HG02943 (cell line): ENCODE measurements around the gene RESP18.
A peak's percentile ranks its signal among the peaks of the same experiment; 100 is the strongest.

Experiments
- ATAC-seq: cut with Tn5 transposase; IDR thresholded peaks from one replicate; pipeline ENCODE4 v1.9.1; 2021; ENCODE audit warnings: mild to moderate bottlenecking, low read depth, moderate library complexity; ENCODE audit not compliant: unreplicated experiment

RESP18 gene

DNA sequence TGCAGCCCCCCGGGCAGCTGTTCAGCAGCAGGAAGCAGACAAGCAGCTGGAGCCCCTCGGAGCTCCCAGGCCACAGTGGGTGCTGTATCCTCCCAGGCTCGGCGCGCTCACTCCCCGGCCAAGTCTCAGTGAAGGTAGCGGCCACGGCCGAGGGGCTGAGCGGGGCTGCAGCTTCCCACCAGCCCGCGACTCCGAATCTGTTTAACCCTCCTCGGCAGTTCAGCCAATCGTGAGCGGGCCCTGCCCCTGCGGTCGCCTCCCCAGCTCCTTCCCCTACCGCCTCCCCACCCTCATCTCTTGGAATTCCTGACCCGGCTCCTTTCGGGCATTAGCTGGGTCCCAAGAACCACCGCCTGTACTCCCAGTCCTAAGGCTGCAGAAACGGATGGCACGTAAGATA is at the start of gene RESP18:
Gene RESP18, minus strand, starts transcription at position 203 of the 400 bp plus-strand sequence.
- ATAC-seq = no peak

DNA sequence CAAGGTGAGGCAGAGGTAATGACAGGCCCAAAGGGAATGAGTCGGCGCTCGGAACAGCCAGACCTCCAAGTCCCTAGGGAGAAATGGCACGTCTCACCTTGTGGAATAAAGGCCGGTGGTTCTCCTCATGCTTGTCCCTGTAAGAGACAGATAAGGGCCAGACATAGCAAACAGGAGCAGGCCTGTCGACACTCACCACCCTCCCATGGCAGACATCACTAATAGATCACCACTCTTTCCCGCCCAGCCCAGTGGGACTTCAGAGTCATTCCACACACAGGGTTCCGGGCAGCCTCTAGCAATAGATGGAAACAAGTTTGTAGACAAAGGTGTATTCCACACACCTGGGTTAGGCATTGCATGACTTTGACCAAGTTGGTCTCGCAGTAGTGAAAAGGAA is 48.9 kb upstream of the RESP18 start:
- no peak for ATAC-seq

DNA sequence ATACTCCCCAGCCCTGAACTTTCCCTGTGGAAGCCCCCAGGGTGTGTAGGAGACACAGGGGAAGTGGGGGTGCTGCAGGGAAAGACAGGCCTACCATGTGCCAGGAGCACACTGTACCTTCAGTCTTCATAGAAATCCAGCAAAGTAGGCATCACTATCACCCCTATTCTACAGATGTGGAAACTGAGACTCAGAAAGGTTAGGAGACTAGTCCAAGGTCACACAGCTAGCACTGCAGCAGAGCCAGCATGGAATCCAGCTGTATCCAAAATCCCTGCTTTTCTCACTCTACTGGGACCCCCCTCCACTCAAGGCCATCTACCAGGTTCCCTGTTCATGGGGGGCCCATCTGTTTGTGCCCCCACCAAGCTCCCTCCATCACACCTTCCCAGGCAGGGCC is 48.4 kb upstream of the RESP18 start:
- no peak for ATAC-seq

DNA sequence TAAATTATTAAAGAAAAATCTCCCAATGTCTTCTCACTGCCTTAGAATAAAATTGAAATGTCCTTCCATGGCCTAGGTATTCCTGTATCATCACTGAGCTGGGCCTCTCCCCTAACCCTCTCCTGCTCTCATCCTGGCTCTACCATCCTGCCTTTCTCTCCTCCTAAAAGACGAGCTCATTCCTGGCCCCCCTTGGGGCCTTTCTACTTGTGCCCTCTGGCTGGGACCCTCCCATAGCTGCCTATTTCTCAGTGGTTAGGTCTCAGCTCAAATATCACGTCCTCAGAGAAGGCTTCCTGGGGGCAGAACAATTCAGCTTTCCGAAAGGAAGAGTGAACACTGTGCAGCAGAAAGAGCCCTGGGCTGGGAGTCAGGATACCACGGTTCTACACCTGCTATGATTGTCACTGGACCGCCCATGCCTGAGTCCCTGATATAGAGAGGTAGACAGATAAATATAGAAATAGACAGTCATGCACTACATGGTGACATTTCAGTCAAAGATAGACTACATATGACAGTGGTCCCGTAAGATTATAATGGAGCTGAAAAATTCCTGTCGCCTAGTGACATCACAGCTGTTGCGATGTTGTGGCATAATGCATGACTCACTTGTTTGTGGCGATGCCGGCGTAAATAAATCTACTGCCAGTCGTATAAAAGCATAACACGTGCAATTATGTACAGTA is 45.8 kb upstream of the RESP18 start:
- ATAC-seq = no peak

DNA sequence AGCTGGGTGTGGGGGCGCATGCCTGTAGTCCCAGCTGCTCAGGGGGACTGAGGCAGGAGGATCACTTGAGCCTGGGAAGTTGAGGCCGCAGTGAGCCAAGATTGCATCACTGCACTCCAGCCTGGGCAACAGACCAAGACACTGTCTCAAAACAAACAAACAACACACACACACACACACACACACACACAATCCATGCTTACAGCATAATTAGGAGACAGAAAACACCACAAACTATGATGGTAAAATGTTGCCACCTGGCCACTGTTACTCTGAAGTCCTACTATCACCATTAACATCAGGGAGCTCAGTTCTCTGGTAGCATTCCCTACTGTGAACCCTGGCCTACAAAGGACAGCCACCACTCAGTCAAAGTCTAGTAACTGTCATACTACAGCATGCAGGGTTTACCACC is 36.9 kb upstream of the RESP18 start:
- no peak for ATAC-seq

DNA sequence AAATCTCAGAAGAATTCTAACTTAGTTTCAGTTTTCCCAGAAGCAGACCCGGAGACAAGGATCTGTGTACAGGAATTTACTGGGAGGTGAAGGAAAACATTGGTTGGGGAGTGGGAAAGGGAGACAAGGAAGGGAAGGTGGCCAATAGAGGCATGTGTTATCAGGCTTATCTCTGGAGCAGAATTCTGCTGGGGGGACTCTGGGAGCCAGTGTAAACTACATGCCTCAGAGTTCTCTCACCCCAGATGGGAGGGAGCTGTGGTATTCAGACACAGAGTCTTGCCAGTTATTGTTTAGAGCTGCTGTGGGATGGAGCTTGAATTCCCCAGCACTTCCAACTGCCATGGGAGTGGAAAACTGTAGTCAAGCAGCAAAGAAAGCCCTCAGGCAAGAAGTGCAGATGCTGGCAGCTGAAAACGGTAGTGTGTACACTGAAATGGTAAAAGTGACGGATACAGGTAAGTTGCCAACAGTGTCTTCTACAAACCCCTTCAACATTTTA is 36.2 kb upstream of the RESP18 start:
- no peak for ATAC-seq

DNA sequence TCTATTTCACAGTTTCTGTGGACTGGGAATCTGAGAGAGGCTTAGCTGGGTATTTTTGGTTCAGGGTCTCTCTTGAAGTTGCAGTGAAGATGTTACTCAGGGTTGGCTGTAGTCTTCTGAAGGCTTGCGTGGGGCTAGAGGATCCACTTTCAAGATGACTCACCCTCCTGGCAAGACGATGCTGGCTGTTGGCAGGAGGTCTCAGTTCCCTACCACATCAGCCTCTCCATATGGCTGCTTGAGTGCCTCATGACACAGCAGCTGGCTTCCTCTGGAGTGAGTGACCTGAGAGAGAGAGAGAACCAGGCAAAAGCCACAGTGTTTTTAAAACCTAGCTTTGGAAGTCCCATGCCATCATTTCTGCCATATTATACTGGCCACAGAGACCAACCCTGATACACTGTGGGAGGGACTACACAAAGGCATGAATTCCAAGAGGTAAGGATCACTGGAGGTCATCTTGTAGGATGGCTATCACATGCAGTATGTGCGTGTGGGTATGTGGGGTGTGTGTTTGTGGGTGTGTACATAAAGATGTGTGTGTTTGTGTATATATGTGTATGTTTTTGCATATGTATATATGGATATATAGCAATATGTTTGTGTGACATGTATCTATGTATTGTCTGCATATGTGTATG is 30.1 kb upstream of the RESP18 start:
- ATAC-seq = peak; percentile 65

DNA sequence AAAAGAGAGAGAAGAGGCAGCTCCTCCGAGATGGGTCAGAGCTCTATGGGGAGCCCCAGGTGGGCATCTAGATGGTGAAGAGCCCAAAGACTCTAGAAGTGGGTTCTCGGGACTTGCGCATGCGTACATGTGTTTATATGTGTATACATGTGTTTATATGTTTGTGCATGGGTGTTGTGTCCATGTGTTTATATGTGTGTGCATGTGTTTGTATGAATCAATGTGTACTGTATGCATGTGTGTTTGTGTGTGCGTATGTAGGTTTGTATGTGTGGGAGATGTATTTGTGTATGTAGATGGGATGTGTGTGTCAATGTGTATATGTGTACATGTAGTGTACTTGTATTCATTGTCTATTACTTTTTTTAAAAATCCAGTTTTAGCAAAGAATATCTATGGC is 29.5 kb upstream of the RESP18 start:
- ATAC-seq = no peak

DNA sequence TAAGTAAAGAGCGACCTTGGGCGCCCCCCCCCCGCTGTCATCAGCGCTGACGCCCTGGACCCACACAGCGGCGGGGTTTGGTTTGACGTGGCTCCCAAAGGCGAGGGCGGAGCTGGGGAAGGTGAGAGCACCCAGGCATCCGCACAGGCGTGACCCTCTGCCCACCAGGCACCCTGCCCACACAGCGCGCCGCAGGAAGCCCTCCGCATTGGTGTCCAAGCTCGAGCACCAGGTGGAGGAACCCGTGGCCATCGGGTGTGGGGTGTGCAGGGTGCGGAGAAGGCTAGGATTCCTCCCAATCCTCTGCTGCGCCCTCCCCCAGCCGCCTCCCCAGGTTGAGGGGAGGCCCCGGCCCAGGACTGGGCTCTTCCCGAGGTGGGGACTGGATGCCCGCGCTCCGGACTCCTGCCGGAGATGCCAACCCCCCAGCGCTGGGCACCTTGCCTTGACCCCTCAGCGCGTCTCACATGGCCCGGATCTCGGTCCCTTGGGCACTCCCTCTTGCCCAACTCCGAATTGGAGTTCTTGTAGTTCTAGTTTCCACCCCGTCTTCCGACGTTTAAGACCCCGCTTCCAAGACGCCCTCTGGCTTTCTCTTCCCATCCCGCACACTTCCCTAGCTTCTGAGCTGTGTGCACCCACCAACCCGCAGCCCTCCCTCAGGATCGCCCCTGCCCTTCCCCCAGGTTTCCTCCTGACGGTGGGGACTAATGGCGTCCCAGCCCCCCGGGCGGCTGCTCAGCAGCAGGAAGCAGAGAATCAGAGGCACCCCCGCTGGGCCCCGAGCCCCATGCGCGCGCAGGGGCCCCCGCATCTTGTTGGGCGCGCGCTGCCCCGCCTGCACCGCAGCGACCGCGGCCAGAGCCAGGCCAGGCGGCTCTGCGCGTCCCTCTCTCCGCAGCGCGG is 25.9 kb upstream of the RESP18 start:
- no peak for ATAC-seq

DNA sequence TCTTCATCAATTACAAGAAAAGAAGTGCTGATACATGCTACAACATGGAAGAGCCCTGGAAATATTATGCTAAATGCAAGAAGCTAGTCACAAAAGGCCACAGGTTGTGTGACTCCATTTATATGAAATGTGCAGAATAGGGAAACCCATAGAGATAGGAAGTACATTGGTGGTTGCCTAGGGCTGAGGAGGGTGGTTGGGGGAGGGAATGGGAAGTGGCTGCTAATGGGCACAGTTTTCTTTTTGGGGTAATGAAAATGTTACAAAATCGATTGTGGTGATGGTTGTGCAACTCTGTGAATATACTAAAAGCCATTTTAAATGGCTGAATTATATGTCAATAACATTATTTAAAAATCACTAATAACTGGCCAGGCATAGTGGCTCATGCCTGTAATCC is 24.3 kb upstream of the RESP18 start:
- ATAC-seq = no peak

DNA sequence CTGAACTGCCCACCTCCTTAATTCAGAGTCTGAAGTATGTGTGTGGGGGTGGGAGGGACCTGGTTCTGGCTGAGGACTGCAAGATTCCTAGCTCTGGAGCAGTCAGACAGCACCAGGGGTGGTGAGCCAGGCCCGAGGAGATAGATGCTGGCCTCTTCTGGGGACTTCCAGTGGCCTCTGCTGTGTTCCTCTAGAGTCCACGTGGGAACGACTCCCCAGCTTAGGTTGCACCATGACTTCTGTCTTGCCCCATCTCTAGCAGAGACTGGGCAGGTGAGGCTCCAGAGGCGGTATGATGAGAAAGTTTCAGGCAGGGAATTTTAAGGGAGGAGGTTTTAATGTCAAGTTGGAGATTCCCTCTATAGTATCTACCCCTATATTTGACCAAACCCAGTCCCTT is 22.0 kb upstream of the RESP18 start:
- ATAC-seq = no peak

DNA sequence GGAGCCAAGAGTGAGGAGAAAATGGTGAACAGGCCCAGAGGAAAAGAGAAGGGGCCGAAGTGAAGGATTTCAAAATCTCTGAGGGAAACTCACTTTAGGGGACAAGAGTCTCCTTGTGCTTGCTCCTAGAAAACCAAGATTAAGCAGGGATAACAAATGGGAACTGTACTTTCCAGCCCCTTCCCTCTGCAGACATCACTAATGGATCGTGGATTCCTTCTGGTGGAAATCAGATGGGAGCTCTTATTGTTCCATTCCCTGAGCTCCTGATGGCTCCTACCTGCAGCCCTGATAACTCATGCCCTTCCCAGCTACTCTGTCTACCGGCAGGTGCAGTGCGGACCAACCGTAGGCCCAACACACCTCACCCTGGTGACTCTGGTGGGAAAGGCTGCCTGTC is 20.6 kb upstream of the RESP18 start:
- no peak for ATAC-seq

DNA sequence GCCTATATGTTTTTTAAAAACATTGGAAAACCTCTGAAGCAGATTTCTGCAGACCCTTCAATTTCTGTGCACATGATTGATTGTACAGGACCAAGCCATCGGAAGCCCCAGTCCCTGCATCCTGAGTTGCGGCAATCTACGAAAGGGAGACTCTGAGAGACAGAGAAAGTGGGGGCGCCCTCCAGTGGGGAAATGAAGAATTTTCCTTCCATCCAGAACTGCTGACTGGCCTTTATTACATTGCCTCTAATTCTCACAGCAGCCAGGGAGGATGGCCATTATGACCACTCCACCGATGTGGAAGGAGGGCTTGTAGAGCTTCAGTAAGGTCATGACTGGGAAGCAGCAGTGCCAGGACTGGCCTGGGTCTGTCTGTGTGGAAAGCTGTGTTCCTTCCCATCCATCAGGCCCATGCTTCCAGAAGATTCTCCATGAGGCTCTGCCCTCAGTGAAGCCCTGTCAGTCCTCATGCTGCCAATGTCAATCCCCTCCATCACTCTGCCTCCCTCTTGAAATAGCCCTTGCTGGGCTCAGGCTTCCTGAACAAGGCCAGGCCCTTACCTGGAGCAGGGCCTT is 20.0 kb upstream of the RESP18 start:
- ATAC-seq = no peak

DNA sequence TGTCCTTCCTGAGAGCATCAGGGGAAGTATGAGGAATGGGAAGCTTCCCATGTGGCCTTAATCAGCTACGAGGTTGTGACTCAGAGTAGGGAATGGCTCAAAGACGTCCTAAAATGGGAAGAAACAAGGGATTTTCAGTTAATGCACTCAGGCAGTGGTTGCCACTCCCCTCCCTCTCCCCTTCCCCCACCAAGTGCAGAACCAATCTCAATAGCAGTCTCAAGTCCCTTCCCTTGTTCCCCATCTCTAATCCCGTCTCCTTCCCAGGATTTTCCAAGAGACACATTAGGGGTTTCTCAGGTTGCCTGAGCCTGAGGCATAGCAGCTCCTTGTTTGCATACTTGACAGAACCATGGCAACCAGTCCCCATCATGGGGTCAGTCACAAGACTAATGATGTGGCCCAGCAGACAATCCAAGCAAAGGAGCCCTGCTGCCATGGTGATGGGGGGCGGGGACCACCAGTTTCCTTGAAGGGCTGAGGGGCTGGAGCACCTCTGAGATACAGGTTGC is 18.2 kb upstream of the RESP18 start:
- ATAC-seq = no peak

DNA sequence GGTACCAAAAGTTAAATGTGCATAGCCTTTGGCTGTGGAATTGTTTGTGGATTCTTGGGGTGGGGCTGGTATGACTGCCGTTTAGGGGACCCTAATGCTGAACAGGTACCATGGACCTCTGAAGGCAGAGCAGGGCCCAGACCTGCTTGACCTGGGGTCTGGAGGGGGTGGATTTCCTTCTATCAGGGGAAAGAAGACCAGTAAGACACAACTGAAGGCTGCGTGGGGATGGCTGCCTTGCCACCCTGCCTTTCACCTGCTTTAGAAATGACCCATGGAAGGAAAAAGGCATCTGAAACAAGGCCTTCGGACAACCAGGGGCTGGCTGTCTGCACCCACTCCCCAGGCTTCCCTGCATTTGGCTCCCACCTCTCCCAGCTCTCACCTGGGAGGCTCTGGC is 17.7 kb upstream of the RESP18 start:
- no peak for ATAC-seq

DNA sequence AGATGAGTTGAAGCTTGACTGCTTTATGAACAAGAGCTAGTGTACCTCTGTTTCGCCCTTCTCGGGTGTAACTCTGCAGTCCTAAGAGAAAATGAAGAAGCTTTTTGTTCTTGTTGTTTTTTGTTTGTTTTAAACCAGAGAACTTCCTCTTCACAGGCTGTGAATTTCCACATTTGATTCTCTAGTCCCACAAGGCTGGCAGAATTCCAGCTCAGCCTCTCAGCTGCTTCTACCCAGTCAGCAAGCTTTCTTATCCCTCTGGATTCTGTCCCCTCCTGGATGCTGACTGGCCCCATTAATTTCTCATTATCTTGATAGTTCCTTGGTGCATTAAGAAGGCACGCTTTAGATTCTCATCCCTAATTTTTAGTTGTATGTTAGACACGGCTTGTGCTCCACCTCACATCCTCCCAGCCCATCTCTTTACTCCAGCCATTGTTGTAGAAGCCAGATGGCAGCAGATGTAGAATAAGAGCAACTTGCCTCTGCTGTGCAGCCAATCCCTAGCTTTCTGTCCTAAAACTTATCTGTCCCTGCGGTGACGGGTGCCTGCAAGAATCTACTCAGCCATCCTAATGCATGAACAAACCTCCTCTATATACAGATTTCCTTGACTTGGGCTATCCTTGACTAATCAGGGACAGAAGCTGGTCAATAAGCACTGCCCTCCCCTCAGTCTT is 12.3 kb upstream of the RESP18 start:
- ATAC-seq = no peak

DNA sequence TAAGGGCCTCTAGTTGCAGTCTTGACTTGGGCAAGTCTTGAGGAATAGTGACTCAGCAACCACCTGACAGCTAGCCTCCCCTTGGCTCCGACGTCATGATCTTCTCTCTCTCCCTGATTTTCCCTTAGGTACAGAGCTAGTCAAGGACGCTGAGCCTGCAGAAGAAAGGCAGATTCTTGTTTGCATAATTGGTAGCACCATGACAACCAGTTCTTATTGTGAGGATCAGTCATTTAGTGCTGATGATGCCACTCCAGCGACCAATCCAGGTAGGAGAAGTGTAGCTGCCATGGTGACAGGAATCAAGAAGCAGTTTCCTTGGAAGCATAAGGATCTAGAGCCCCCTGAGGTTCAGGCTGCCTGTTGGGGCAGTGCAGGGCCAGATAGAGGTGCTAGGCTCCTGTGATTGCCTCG is 2.8 kb upstream of the RESP18 start:
- ATAC-seq = no peak

DNA sequence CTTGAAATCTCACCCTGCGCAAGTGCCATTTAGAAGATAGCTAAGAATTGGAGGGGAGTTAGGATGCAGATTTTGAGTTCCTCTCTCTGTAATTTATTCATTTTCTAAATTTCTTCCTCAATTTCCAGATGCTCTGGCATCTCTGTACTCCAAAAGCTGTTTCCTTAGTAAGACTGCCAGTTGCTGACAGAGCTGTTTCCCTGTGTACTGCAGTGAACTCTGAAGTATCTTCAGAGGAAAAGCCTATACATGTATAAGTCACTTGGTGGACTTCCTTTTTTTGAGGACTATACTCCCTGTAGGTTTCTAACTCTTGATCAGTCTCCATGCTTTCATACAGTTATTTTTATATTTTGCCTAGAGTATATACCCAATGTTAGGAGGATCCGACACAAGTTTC is 1.5 kb upstream of the RESP18 start:
- no peak for ATAC-seq

DNA sequence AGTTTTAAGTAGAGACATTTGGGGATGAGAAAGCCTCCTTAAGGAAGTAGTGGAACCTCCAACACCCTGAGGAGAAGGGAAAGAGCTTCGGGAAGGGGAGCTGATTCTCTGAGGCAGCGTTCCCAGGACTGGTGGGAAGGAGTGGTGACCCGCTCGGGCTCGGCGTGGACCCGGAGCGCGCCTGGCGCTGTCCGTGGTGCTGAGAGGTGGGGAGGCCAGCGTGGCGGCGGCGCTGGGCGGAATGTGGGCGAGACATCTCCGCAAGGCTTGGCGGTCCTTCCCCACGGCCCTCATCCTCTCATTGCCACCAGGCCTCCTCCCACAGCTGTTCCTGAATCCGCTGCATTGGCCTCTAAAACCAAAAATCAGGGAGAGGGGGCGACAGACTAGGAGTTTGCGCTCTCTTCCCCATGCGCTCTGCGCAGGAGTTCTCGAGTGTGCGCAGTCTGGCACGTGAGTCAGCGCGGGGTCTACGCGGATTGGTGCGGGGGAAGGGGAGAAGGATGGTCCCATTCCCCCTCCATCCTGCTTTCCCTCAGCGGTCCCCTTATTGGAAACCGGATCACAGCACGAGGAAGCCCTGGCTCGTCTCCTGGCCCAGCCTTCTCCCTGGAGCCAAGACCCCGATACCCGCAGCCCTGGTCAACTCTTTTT is 857 bp downstream of the RESP18 start:
- no peak for ATAC-seq

DNA sequence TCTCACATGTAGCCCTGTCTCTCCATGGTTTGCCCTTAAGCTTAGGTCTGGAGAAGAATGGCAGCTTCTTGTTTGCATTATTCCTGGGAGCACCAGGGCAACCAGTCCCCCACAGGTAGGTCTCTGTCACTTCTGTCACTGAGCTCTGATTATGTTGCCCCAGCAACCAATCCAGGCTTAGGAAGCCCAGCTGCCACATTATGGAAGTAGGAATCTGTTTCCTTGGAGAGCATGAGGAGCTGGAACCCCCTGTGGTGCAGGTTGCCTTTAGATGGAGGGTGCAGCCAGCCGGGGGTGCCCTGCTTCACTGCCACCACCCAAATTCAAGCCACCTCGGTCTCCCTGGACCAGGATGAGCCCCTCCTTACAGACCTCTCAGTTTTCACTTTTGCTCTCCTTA is 4.8 kb downstream of the RESP18 start:
- no peak for ATAC-seq
